ENCODE results near the gene ZFYVE28.

- TF ChIP-seq CTCF (IDR thresholded peaks at IDR 0.05) (no peak), POLR2A (IDR thresholded peaks at IDR 0.05) (no peak)
Observed at GRCh38 chr4:2363951-2364653, 54.3 kb downstream of the ZFYVE28 start.

Measured in adrenal gland (tissue), 5 donors.